T-helper 1 cell treated with Interleukin-12 subunit alpha and Interleukin-12 subunit beta and Interleukin-4 antibody, amounts not matched to agents 30 μg/mL and 1 μg/mL, for 36 hours (primary cell): ENCODE data around the gene CSNK1G1.
"Not testable (repeated sequence)": the region's sequence is repeated elsewhere in the genome, so short reads cannot be mapped to it uniquely, and the experiment has no call there.

ENCODE experiments used
- H3K27ac Mint-ChIP-seq: one replicate; pipeline ENCODE4 v1.8.0; 2021; ENCODE audit warnings: mild to moderate bottlenecking, mixed read lengths
- H3K27me3 Mint-ChIP-seq: one replicate; pipeline ENCODE4 v1.8.0; 2021; ENCODE audit warnings: low read depth, mixed read lengths
- H3K36me3 Mint-ChIP-seq: one replicate; pipeline ENCODE4 v1.8.0; 2021; ENCODE audit warnings: low read depth, mixed read lengths
- H3K4me1 Mint-ChIP-seq: one replicate; pipeline ENCODE4 v1.8.0; 2021; ENCODE audit warnings: low read depth, mixed read lengths
- H3K4me3 Mint-ChIP-seq: one replicate; pipeline ENCODE4 v1.8.0; 2021; ENCODE audit warnings: mild to moderate bottlenecking, moderate library complexity, mixed read lengths
- H3K9me3 Mint-ChIP-seq: one replicate; pipeline ENCODE4 v1.8.0; 2021; ENCODE audit warnings: mixed read lengths

Gene CSNK1G1

DNA sequence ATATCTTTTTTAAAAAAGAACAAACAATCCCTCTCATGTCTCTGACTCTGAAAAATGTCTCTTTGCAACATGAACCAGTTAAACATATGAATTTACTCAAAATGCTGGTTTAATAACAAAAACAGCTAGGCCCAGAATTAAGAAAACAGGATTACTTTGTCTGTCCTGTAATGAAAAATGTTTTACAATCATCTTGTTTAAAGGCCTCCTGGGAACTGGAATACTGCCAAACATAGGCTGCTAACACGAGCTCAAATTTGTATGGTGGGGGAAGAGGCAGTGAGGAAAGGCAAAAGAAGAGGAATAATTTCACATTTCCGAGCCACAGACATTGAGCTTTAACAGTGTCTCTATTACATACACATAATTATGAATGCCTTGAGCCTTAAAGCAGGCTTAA is 131.5 kb downstream of the CSNK1G1 start:
- H3K9me3 Mint-ChIP-seq: peaks cover 12% of the 10 kb centered on the region
- H3K4me3 Mint-ChIP-seq: no peak overlapping the region
- H3K27ac Mint-ChIP-seq: no peak overlapping the region
- peaks cover 16% of the 10 kb centered on the region for H3K4me1 Mint-ChIP-seq
- H3K36me3 Mint-ChIP-seq: peaks cover 26% of the 10 kb centered on the region
- no peaks in the 10 kb centered on the region for H3K27me3 Mint-ChIP-seq

DNA sequence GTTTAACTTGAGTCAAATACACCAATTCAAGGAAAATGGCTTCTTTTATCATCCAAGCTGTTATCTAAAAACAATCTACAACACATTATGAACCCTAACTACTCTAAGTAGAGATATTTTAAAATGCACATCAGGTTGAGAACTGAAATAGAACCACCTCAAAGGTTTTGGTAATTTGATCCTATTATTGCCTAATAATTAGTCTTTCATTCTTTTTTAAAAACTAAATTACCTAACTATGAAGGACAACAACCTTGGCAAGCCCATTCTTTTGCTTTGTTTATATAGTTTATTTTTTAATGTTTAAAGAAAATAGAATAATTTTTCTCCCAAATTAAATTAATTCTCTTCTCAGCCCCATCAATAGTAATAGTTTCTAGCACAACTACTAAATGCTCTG is 132.1 kb downstream of the CSNK1G1 start:
- H3K4me3 Mint-ChIP-seq: no peak overlapping the region
- peaks cover 28% of the 10 kb centered on the region for H3K36me3 Mint-ChIP-seq
- peaks cover 11% of the 10 kb centered on the region for H3K4me1 Mint-ChIP-seq
- H3K27ac Mint-ChIP-seq: no peak overlapping the region
- no peaks in the 10 kb centered on the region for H3K27me3 Mint-ChIP-seq
- H3K9me3 Mint-ChIP-seq: peaks cover 12% of the 10 kb centered on the region

DNA sequence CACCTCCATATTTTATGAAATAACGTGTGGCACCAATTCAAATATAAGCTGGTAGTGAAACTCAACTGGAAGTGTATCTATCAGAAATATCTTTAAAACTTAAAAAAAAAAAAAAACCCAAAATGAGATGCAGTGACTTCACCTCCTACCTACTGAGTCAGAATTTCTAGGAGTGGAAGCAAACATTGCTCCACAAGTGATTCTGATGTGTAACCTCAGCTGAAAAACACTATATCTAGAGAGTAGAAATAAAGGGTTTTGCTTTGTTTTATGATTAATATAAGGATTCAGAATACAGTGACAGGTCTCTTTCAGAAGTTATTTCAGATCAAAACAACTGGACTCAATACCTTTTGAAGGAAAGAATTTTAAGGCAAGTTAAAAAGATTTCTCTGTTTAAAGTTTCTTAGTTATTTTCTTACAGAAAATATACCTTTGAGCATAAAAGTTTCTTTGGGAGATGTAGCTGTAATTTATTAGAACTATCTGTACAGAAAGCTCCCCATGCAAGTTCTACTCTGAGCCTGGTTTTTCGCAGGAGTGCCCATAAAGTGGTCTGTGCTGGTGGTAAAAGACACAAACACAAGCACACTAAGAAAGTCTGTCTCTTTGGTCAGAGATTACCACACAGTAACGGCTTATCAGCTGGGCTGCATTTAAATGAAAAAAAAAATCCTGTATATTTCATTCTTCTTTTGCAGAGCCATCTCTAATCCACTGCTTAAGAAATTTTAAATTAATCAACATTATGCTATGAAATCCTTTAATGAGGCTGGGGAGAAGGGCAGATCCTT is 133.2 kb downstream of the CSNK1G1 start:
- peaks cover 12% of the 10 kb centered on the region for H3K9me3 Mint-ChIP-seq
- H3K4me3 Mint-ChIP-seq: no peak overlapping the region
- peaks cover 23% of the 10 kb centered on the region for H3K36me3 Mint-ChIP-seq
- H3K27ac Mint-ChIP-seq: no peak overlapping the region
- H3K4me1 Mint-ChIP-seq: peaks cover 11% of the 10 kb centered on the region
- no peaks in the 10 kb centered on the region for H3K27me3 Mint-ChIP-seq

DNA sequence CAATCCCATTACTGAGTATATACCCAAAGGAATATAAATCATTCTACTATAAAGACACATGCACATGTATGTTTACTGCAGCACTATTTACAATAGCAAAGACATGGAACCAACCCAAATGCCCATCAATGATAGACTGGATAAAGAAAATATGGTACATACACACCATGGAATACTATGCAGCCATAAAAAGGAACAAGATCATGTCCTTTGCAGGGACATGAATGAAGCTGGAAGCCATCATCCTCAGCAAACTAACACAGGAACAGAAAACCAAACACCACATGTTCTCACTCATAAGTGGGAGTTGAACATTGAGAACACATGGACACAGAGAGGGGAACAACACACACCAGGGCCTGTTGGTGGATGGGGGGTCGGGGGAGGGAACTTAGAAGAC is 134.1 kb downstream of the CSNK1G1 start:
- H3K27ac Mint-ChIP-seq, H3K4me3 Mint-ChIP-seq, H3K27me3 Mint-ChIP-seq: not testable (repeated sequence)
- Mint-ChIP-seq H3K9me3 (peaks cover 12% of the 10 kb centered on the region), H3K36me3 (peaks cover 17% of the 10 kb centered on the region), H3K4me1 (peaks cover 13% of the 10 kb centered on the region)

DNA sequence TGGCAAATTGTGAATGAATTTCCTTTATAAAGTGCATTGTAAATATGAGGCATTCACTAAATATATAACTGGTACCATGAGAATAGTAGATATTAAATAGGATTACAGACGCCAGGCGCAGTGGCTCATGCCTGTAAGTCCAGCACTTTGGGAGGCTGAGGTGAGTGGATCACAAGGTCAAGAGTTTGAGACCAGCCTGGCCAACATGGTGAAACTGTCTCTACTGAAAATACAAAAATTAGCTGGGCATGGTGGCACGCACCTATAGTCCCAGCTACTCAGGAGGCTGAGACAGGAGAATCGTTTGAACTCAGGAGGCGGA is 138.6 kb downstream of the CSNK1G1 start:
- H3K4me1 Mint-ChIP-seq, H3K9me3 Mint-ChIP-seq, H3K27ac Mint-ChIP-seq, H3K27me3 Mint-ChIP-seq, H3K4me3 Mint-ChIP-seq: not testable (repeated sequence)
- H3K36me3 Mint-ChIP-seq: peaks cover 16% of the 10 kb centered on the region

DNA sequence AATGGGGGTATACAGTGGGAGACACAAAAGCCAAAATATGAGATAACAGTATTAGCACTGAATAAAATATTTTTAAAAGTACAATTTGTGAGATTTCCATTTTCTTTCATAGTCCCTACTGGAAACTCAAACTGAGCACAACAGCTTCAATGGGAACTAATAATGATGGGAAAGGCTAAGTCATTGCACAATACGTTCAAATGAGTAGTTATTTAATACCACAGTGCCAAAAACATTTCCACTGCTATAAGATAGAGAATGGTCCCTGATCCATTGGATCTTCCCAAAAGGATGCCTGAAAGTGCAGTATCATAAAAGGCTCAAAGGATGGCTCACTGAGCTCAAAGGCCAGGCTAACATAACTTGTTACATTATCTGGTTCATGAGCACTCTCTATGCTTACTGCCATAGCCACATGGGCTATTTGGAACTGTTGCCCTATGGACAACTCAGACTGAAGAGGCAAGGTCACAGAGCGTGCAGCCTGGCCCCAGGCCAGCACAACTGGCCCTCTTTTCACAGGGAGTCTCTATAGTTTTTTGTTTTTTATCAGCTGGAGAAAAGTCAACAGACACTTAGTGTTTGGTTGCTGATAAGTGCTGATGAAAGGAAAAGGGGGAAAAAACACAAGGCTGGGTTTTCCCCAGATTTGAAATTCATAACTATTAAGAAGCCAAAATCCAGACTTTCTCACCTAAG is 139.1 kb downstream of the CSNK1G1 start:
- Mint-ChIP-seq H3K27me3 (no peaks in the 10 kb centered on the region), H3K27ac (no peak overlapping the region), H3K36me3 (peaks cover 15% of the 10 kb centered on the region), H3K4me1 (peaks cover 2% of the 10 kb centered on the region), H3K4me3 (no peak overlapping the region), H3K9me3 (peaks cover 1% of the 10 kb centered on the region)

DNA sequence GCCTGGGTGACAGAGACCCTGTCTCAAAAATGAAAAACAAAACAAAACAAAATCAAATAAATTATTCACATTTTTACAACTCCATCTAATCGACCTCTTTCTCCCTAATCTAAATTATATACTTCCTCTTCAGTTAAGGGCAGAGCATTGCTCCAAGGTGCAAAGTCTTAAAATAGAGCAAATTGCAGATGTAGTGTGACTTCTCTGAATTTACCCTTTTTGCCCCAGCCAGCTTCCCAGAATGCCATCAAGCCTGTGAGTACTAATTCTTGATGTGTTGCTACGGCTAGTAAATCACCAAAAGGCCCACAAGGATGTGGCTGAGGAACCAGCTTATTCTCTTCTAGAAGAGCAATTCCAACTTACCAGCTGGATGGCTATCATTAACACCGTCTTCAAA is 139.8 kb downstream of the CSNK1G1 start:
- H3K36me3 Mint-ChIP-seq: peaks cover 15% of the 10 kb centered on the region
- H3K9me3 Mint-ChIP-seq: no peaks in the 10 kb centered on the region
- no peak overlapping the region for H3K4me3 Mint-ChIP-seq
- H3K27ac Mint-ChIP-seq: no peak overlapping the region
- no peaks in the 10 kb centered on the region for H3K27me3 Mint-ChIP-seq
- H3K4me1 Mint-ChIP-seq: peaks cover 7% of the 10 kb centered on the region

DNA sequence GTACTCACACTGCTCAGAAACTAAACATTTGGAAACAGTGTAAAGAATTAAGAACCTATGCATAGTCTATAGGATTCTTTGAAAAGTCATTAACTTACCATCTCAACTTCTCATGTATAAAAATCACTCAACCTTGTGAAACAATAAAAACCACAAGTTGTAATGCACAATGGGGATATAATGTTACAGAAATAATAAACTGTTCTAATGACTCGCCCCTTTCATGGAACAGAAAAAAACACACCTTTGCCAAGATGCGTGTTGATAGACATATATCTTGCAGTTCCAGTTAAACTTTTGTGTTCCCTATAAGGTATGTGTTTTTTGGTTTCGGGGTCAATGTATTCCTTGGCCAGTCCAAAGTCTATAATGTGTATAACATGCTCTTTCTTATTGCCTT is 142.3 kb downstream of the CSNK1G1 start:
- H3K4me1 Mint-ChIP-seq: peaks cover 10% of the 10 kb centered on the region
- H3K4me3 Mint-ChIP-seq: no peak overlapping the region
- peaks cover 15% of the 10 kb centered on the region for H3K36me3 Mint-ChIP-seq
- H3K27ac Mint-ChIP-seq: no peak overlapping the region
- H3K27me3 Mint-ChIP-seq: no peaks in the 10 kb centered on the region
- no peaks in the 10 kb centered on the region for H3K9me3 Mint-ChIP-seq

DNA sequence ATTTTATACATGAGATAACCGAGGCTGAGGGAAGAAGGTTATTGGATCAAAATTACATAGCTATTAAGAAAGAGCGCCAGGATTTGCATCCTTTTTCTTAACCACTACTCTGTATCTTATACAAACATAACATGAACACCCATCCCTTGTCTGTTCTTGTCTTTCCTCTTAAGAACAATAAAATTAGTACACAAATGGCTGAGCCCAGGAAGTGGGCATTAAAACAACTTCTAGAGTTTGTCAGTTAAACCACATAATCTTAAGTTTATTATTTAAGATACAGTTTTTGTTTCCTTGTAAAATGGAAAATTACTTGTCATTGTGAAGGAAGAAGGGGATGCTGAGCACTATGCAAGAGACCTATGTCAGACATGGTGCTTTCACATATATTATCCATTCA is 144.3 kb downstream of the CSNK1G1 start:
- peaks cover 8% of the 10 kb centered on the region for H3K4me1 Mint-ChIP-seq
- no peak overlapping the region for H3K27ac Mint-ChIP-seq
- H3K36me3 Mint-ChIP-seq: peaks cover 15% of the 10 kb centered on the region

DNA sequence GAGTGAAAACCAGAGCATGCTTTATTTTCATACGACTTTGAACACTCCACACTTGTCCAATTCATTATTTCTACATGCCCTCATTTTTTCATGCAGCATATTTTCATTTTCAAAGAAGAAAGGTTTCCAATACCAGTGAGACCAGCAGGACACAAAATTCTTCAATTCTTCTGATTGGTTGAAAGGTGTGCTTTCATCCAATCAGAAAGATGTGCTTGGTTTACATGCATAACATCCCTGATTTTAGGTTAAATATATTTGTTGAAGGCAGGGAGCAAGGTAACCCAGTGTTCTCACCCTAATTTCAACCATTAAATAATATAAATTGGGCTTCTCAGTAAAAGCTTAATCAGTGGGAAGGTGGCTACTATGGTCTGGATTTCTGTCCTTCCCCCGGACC is 145.6 kb downstream of the CSNK1G1 start:
- H3K4me1 Mint-ChIP-seq: peaks cover 8% of the 10 kb centered on the region
- H3K9me3 Mint-ChIP-seq: no peaks in the 10 kb centered on the region
- no peak overlapping the region for H3K27ac Mint-ChIP-seq
- peaks cover 14% of the 10 kb centered on the region for H3K36me3 Mint-ChIP-seq
- H3K27me3 Mint-ChIP-seq: no peaks in the 10 kb centered on the region
- no peak overlapping the region for H3K4me3 Mint-ChIP-seq

More for the DNA sequence above, 144.3 kb downstream of the CSNK1G1 start:
- Mint-ChIP-seq H3K4me3 (no peak overlapping the region), H3K9me3 (no peaks in the 10 kb centered on the region), H3K27me3 (no peaks in the 10 kb centered on the region)

DNA sequence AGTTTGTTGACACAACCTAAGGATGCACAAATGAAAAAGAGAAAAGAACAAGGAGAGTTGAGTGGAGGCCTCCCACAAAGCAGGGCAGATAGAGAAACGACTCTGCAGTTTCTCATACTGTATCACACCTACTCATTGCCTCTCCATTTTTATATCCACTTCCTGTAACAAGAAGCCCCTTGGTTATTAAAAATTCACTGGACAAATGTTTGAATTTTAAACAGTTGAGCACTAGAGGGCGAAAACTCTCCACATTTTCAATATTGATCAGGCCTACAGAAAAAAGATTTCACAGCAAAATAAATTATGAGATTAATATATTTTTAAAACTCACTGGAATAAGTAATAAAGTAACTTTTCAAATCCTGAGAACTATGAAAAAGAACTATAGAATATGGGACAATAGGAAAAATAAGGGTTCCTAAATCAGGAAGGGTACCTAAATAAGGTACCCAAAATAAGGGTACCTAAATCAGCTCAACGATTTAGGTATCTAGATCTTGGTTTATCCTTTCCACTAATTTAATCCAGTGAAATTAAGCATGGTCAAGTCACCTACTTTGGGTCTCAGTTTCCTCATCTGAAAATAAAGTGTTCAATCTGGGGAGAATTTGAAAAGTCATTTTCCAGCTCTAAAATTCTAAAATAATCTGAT is 146.2 kb downstream of the CSNK1G1 start:
- H3K4me3 Mint-ChIP-seq: no peak overlapping the region
- H3K27me3 Mint-ChIP-seq: no peaks in the 10 kb centered on the region
- peaks cover 14% of the 10 kb centered on the region for H3K36me3 Mint-ChIP-seq
- H3K9me3 Mint-ChIP-seq: no peaks in the 10 kb centered on the region
- H3K4me1 Mint-ChIP-seq: peaks cover 8% of the 10 kb centered on the region
- no peak overlapping the region for H3K27ac Mint-ChIP-seq

DNA sequence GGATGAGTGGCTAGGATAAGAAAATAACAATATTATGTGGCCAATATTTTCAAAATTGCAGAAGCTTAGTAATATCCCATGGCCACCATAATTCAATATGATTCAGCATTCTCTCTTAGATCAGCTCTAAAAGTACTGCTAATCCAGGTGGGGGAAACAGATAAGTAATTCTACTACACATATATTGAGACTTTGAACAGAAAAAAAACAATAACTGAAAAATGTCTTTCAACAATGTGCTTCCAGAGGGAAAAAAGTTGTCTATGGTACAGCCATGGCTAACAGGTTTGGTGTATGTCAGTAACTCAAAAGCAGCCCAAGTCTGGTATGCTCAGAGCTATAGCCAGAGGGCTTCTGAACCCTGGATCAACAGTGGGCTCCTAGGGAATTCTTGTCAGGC is 150.8 kb downstream of the CSNK1G1 start:
- Mint-ChIP-seq H3K36me3 (peaks cover 14% of the 10 kb centered on the region), H3K9me3 (no peaks in the 10 kb centered on the region), H3K4me3 (no peak overlapping the region), H3K27me3 (no peaks in the 10 kb centered on the region), H3K27ac (no peak overlapping the region), H3K4me1 (no peaks in the 10 kb centered on the region)

DNA sequence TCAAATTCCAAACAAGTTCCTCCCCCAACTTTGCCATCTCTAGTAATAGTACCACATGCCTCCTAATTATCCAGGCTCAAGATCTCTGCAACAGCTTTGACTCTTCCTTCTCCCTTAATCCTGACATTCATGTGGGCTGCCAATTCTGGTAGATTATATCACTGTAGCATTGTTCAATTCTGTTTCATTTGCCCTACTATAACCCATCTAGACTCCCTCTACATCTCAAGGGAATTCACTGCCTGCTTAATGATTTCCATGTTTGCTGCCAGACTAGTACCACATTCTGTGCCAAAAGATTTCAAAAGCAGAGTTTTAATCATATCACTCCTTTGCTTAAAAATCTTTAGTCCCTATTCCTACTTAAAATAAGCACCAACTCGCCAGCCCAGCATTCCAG is 158.5 kb downstream of the CSNK1G1 start:
- Mint-ChIP-seq H3K27me3 (no peaks in the 10 kb centered on the region), H3K27ac (no peak overlapping the region), H3K36me3 (peaks cover 24% of the 10 kb centered on the region), H3K9me3 (no peaks in the 10 kb centered on the region), H3K4me3 (no peak overlapping the region), H3K4me1 (no peaks in the 10 kb centered on the region)

DNA sequence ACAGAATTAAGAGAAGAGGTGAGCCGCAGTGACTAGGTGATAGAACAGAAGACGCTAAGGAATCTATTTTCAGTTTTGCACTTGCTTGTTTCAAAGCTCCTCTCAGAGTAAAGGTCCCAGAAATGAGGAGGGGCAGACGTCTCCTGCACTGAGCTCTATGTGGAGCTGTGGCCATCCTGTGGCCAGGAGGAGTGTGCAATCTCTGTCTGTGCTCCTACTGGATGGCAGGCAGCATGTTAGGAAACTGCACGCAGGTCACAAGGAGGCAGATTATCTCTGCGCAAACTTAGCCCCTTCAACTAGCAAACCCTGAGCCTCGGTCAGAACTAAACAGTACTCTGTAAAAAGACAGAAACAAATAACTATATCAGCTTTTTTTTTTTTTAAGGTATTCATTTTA is 162.0 kb downstream of the CSNK1G1 start:
- H3K9me3 Mint-ChIP-seq: peaks cover 3% of the 10 kb centered on the region

More for the DNA sequence above, 162.0 kb downstream of the CSNK1G1 start:
- H3K36me3 Mint-ChIP-seq: peaks cover 21% of the 10 kb centered on the region
- H3K27me3 Mint-ChIP-seq: no peaks in the 10 kb centered on the region
- no peak overlapping the region for H3K4me3 Mint-ChIP-seq
- H3K27ac Mint-ChIP-seq: no peak overlapping the region
- H3K4me1 Mint-ChIP-seq: peaks cover 5% of the 10 kb centered on the region
